ENCODE measurements around the gene KBTBD7. TPM values are rescaled to one million over a fixed set of nuclear protein-coding genes. Genes with fewer than 3 reads are reported as not detected.

KBTBD7 gene
- total RNA-seq, 2 experiments from 2014 or later, result 3.6 to 4.1 TPM

DNA sequence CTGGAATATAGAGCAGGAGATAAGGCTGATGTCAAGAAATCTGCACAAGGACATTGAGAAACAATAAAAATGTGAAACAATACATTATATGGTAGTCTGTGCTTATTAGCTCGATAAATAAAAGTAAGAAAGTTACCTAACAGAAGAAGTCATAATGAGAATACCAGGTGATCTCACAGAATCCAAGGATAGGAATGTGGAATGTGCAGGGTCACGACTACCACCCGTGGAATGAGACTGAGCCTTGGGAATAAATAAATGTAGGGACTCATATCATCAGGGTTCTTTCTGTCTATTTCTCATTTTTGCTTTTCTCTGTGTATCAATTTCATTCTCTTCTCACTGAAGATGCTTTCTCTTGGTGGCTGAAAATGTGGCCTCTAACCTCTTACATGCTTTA is 26.0 kb upstream of the KBTBD7 start:
- no peak for DNase-seq
- Mint-ChIP-seq H3K27me3 (no peaks in the 10 kb centered on the region), H3K4me1 (ENCODE audit: low read depth) (no peaks in the 10 kb centered on the region), H3K27ac (no peak overlapping the region), H3K36me3 (peaks cover 1% of the 10 kb centered on the region), H3K9me3 (no peaks in the 10 kb centered on the region), H3K4me3 (no peak overlapping the region)
- POLR2A ChIA-PET, result interaction anchor here (0.7 kb wide), 1 partner anchor 408 kb away, joined by 5 read pairs; no protein-coding TSS in a partner anchor
- CTCF ChIA-PET, result interaction anchor here (0.6 to 5.0 kb wide), 4 partner anchors 64 to 166 kb away, joined by 3 to 36 read pairs (median 4); no protein-coding TSS in a partner anchor
- intact Hi-C loops (cut with micrococcal nuclease), result no loop called here

DNA sequence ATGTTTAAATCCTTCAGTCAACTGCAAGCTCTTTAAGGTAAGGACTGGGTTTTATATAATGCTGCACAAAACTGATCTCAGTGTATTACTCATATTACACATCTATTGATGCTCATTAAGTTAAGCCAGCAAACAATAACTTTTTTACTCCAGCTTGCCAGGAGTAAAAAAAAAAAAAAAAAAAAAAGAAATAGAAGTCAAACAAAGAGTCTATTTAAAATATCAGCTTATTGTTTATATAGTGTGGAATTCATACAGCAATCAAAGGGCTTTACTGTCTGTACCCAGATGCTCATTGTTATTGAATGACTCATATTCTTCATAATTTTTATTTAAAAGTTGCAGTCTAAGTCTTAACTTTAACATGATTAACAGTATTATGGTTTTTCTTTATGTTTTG is 21.8 kb upstream of the KBTBD7 start:
- no peaks in the 10 kb centered on the region for H3K27me3 Mint-ChIP-seq
- intact Hi-C loops (cut with micrococcal nuclease), result no loop called here
- CTCF ChIA-PET, result interaction anchor here (1.3 kb wide), 1 partner anchor 12 kb away, joined by 3 read pairs; no protein-coding TSS in a partner anchor
- H3K27ac Mint-ChIP-seq, result no peak overlapping the region
- peaks cover 6% of the 10 kb centered on the region for H3K36me3 Mint-ChIP-seq
- POLR2A ChIA-PET, result no interaction called here
- no peak overlapping the region for H3K4me3 Mint-ChIP-seq
- peaks cover 8% of the 10 kb centered on the region for H3K9me3 Mint-ChIP-seq
- no peaks in the 10 kb centered on the region for H3K4me1 Mint-ChIP-seq (ENCODE audit: low read depth)
- no peak for DNase-seq

DNA sequence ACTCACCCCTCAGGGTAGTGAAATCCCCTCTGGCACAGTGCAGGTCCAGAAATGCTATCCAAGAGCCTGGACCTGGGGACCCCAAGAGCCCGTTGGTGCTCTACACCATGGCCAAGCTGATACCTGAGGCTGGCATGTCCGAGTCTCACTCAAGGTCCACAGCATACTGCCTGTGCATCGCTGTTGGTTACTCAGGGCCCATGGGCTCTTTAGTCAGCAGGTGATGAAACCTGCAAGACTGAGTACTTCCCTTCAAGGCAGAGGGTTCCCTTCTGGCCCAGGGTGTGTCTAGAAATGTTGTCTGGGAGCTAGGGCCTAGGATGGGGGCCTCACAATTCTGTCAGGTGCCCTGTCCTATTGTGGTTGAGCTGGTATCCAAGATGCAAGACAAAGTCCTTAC is 19.6 kb upstream of the KBTBD7 start:
- POLR2A ChIA-PET, result no interaction called here
- Mint-ChIP-seq H3K4me1 (ENCODE audit: low read depth) (no peaks in the 10 kb centered on the region), H3K27me3 (no peaks in the 10 kb centered on the region), H3K4me3 (no peak overlapping the region), H3K27ac (no peak overlapping the region), H3K36me3 (peaks cover 7% of the 10 kb centered on the region), H3K9me3 (peaks cover 23% of the 10 kb centered on the region)
- intact Hi-C loops (cut with micrococcal nuclease), result no loop called here
- DNase-seq, result no peak
- CTCF ChIA-PET, result no interaction called here

DNA sequence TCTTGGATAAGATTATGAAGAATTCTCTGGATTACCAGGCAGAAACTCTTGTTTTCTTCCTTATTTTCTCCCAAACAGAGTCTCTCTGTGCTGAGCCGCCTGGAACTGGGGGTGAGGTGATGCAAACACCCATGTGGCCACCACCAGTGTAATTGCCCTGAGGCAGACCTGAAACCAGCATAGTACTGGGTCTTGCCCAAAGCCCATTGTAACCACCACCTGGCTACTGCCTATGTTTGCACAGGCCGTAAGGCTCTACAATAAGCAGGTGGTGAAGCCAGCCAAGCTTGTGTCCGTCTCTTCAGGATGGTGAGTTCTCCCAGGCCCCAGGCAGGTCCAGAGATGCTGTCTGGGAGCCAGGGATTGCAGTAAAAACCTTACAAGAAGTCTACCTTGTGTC is 18.9 kb upstream of the KBTBD7 start:
- CTCF ChIA-PET, result no interaction called here
- peaks cover 7% of the 10 kb centered on the region for H3K36me3 Mint-ChIP-seq
- intact Hi-C loops (cut with micrococcal nuclease), result no loop called here
- POLR2A ChIA-PET, result no interaction called here
- no peak overlapping the region for H3K4me3 Mint-ChIP-seq
- H3K27ac Mint-ChIP-seq, result no peak overlapping the region
- peaks cover 26% of the 10 kb centered on the region for H3K9me3 Mint-ChIP-seq
- DNase-seq, result no peak
- no peaks in the 10 kb centered on the region for H3K27me3 Mint-ChIP-seq
- H3K4me1 Mint-ChIP-seq (ENCODE audit: low read depth), result no peaks in the 10 kb centered on the region

DNA sequence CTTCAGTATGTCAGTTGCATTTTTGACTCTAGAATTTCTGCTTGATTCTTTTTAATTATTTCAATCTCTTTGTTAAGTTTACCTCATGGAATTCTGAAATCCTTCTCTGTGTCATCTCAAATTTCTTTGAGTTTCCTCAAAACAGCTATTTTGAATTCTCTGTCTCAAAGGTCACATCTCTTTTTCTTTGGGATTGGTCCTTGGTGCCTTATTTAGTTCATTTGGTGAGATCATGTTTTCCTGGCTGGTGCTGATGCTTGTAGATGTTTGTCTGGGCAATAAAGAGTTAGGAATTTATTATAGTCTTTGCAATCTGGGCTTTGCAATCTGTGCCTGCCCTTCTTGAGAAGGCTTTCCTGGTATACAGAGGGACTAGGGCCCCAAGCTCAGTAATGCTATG is 18.5 kb upstream of the KBTBD7 start:
- Mint-ChIP-seq H3K9me3 (peaks cover 29% of the 10 kb centered on the region), H3K4me1 (ENCODE audit: low read depth) (no peaks in the 10 kb centered on the region), H3K27ac (no peak overlapping the region), H3K36me3 (peaks cover 7% of the 10 kb centered on the region), H3K4me3 (no peak overlapping the region), H3K27me3 (no peaks in the 10 kb centered on the region)
- intact Hi-C loops (cut with micrococcal nuclease), result no loop called here
- POLR2A ChIA-PET, result no interaction called here
- DNase-seq, result no peak
- CTCF ChIA-PET, result no interaction called here

DNA sequence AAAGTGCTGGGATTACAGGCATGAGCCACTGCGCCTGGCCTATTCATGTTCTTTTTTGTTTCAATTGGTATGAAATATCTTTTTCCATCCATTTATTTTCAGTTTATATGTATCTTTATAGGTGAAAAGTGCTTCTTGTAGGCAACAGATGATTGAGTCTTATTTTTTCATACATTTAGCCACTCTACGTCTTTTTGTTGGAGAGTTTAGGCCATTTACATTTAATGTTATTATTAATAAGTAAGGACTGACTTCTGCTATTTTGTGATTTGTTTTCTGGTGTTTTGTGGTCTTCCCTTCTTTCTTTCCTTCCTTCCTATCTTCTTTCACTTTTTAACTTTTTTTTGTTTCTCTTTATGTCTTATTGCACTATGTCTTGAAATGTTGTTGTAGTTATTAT is 16.7 kb upstream of the KBTBD7 start:
- H3K27ac Mint-ChIP-seq, result no peak overlapping the region
- no peak for DNase-seq
- peaks cover 7% of the 10 kb centered on the region for H3K36me3 Mint-ChIP-seq
- CTCF ChIA-PET, result interaction anchor here (1.4 kb wide), 1 partner anchor 16 kb away, joined by 3 read pairs; no protein-coding TSS in a partner anchor
- no peak overlapping the region for H3K4me3 Mint-ChIP-seq
- H3K27me3 Mint-ChIP-seq, result no peaks in the 10 kb centered on the region
- no peaks in the 10 kb centered on the region for H3K4me1 Mint-ChIP-seq (ENCODE audit: low read depth)
- intact Hi-C loops (cut with micrococcal nuclease), result no loop called here
- peaks cover 32% of the 10 kb centered on the region for H3K9me3 Mint-ChIP-seq
- POLR2A ChIA-PET, result no interaction called here

DNA sequence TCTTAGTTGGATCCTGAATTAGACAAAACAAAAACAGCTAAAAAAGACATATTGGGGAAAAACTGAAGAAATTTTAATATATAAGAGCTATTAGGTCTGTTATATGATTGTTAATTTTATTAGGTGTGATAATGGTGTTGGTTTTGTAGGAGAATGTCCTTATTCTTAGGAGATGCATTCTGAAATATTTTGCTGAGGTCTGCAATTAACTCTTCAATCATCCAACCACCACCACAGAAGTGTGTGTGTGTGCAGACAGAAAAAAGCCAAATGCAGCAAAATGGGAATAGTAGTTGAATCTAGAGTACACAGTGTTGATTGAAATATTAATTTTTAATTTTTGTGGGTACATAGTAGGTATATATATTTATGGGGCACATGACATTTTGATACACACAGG is 12.1 kb upstream of the KBTBD7 start:
- Mint-ChIP-seq H3K9me3 (peaks cover 27% of the 10 kb centered on the region), H3K27me3 (no peaks in the 10 kb centered on the region), H3K27ac (no peak overlapping the region), H3K4me1 (ENCODE audit: low read depth) (no peaks in the 10 kb centered on the region), H3K36me3 (peaks cover 3% of the 10 kb centered on the region), H3K4me3 (no peak overlapping the region)
- intact Hi-C loops (cut with micrococcal nuclease), result no loop called here
- ChIA-PET POLR2A (no interaction called here), CTCF (interaction anchor here (0.6 kb wide), 1 partner anchor 48 kb away, joined by 3 read pairs; no protein-coding TSS in a partner anchor)
- DNase-seq, result no peak

DNA sequence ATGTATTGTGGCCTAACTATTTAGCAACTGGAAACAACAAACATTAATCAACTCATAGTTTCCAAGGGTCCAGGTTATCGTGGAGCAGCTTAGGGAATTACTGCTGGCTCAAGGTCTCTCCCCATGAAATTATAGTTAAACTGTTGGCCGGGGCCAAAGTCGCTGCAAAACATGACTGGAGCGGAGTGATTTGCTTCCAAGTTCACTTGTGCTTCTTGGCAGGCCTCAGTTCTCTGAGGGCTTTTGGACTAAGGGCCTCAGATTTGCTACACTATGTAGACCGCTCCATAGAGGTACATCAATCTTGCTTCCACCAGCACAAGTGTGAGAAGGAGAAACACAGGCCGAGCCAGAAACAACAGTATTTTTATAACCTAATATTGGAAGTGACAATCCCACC is 9.4 kb upstream of the KBTBD7 start:
- DNase-seq, result no peak
- ChIA-PET POLR2A (no interaction called here), CTCF (interaction anchor here (0.6 kb wide), 1 partner anchor 1386 kb away, joined by 3 read pairs; no protein-coding TSS in a partner anchor)
- Mint-ChIP-seq H3K9me3 (peaks cover 8% of the 10 kb centered on the region), H3K36me3 (no peaks in the 10 kb centered on the region), H3K4me3 (no peak overlapping the region), H3K4me1 (ENCODE audit: low read depth) (peaks cover 9% of the 10 kb centered on the region), H3K27me3 (no peaks in the 10 kb centered on the region), H3K27ac (no peak overlapping the region)
- intact Hi-C loops (cut with micrococcal nuclease), result no loop called here

DNA sequence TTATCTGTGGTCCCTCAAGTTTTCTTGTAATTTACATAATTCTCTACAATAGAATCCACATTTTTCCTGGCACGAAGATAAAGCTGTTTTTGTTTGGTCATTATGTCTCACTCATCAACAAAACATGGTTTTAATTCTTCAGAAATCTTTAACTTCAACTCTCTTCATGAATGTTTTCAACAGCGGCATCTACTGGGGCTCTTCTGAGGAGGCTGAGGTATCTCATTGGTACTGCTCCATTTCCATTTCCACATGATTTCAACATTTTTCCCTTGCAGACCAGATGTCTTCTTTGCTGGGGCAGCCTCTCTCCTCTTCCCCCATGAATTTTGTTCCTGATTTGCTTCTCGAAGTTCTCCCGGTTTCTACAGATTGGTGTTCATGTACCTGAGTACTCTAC is 5.8 kb upstream of the KBTBD7 start:
- intact Hi-C loops (cut with micrococcal nuclease), result no loop called here
- Mint-ChIP-seq H3K36me3 (no peaks in the 10 kb centered on the region), H3K4me1 (ENCODE audit: low read depth) (peaks cover 13% of the 10 kb centered on the region), H3K27ac (no peak overlapping the region), H3K9me3 (no peaks in the 10 kb centered on the region), H3K4me3 (no peak overlapping the region), H3K27me3 (no peaks in the 10 kb centered on the region)
- ChIA-PET CTCF (no interaction called here), POLR2A (no interaction called here)
- no peak for DNase-seq

DNA sequence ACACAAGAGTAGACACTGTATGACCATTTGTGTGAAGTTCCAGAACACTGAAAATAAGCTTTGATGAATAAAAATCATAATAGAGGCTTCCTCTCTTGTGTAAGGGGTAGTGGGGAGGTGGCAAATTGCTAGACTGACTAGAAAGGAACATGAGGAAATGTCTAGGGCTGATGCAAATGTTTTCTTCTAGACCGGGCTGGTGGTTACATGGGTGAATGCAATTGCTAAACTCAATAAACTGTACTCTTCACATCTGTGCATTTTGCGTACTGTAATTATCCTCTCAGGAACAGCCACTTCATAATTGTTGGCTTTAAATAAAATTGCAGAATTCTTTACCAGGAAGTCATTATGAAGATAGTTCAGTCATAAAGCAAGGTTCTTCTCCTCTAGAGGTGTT is 5.2 kb upstream of the KBTBD7 start:
- CTCF ChIA-PET, result no interaction called here
- Mint-ChIP-seq H3K9me3 (no peaks in the 10 kb centered on the region), H3K4me3 (no peak overlapping the region), H3K36me3 (no peaks in the 10 kb centered on the region), H3K27ac (no peak overlapping the region), H3K4me1 (ENCODE audit: low read depth) (peaks cover 15% of the 10 kb centered on the region), H3K27me3 (no peaks in the 10 kb centered on the region)
- POLR2A ChIA-PET, result no interaction called here
- intact Hi-C loops (cut with micrococcal nuclease), result no loop called here
- no peak for DNase-seq

DNA sequence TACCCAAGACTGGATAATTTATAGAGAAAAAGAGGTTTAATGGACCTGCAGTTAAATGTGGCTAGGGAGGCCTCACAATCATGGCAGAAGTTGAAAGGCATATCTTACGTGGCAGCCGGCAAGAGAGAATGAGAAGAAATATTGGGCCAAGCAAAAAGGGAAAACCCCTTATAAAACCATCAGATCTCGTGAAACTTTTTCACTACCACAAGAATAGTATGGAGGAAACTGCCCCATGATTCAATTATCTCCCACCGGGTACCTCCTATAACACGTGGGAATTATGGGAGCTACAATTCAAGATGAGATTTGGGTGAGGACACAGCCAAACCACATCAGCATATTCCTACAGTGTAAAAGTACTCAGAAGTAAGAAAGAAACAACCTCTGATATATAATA is 4.7 kb upstream of the KBTBD7 start:
- POLR2A ChIA-PET, result no interaction called here

DNA sequence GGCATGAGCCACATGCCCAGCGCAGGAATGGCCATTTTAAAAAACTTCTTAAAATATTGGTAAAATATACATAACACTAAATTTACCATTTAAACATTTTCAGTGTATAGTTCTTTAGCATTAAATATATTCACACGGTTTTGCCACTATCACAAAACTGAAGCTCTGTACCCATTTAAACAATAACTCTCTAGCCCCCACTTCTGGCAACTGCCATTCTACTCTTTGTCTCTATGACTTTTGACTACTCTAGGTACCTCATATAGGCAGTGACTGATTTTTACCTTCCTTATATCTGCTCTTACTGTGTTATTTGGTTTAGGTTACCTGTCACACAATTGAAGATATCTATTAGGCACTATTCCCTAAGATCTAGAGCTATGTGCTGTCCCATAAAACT is 2.3 kb upstream of the KBTBD7 start:
- Mint-ChIP-seq H3K9me3 (no peaks in the 10 kb centered on the region), H3K27ac (no peak overlapping the region), H3K4me3 (no peak overlapping the region), H3K27me3 (no peaks in the 10 kb centered on the region), H3K4me1 (ENCODE audit: low read depth) (peaks cover 37% of the 10 kb centered on the region), H3K36me3 (peaks cover 2% of the 10 kb centered on the region)
- ChIA-PET CTCF (interaction anchor here (0.8 to 2.3 kb wide), 4 partner anchors 26 to 142 kb away, joined by 3 to 8 read pairs (median 4); no protein-coding TSS in a partner anchor), POLR2A (no interaction called here)
- intact Hi-C loops (cut with micrococcal nuclease), result no loop called here
- no peak for DNase-seq

More for the DNA sequence above, 4.7 kb upstream of the KBTBD7 start:
- peaks cover 17% of the 10 kb centered on the region for H3K4me1 Mint-ChIP-seq (ENCODE audit: low read depth)
- intact Hi-C loops (cut with micrococcal nuclease), result no loop called here
- H3K9me3 Mint-ChIP-seq, result no peaks in the 10 kb centered on the region
- H3K4me3 Mint-ChIP-seq, result no peak overlapping the region
- CTCF ChIA-PET, result interaction anchor here (1.1 to 1.4 kb wide), 2 partner anchors 22 to 179 kb away, joined by 3 to 4 read pairs; no protein-coding TSS in a partner anchor
- no peaks in the 10 kb centered on the region for H3K27me3 Mint-ChIP-seq
- peaks cover 1% of the 10 kb centered on the region for H3K36me3 Mint-ChIP-seq
- H3K27ac Mint-ChIP-seq, result no peak overlapping the region
- no peak for DNase-seq

DNA sequence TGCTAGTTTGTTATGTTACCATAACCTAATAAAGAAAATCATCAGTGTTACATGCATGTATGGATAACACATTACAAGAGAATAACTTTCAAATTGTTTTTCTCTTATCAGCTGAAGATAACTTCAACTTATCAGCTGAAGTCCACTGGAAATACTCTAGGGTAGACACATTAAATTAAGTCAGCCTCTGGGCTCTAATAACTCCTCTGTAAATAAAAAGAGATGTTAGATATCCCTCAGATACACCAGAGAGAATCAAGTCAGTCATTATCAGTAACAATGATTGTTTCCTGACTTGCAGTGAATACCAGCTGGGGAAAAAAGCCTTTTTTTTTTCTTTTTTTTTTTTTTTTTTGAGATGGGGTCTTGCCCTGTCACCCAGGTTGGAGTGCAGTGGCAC is 1.6 kb upstream of the KBTBD7 start:
- H3K9me3 Mint-ChIP-seq, result no peaks in the 10 kb centered on the region
- intact Hi-C loops (cut with micrococcal nuclease), result no loop called here
- no peaks in the 10 kb centered on the region for H3K27me3 Mint-ChIP-seq
- ChIA-PET POLR2A (no interaction called here), CTCF (interaction anchor here (0.8 to 2.3 kb wide), 3 partner anchors 26 to 142 kb away, joined by 3 to 8 read pairs (median 6); no protein-coding TSS in a partner anchor)
- peaks cover 3% of the 10 kb centered on the region for H3K36me3 Mint-ChIP-seq
- no peak for DNase-seq
- H3K4me3 Mint-ChIP-seq, result no peak overlapping the region
- peaks cover 39% of the 10 kb centered on the region for H3K4me1 Mint-ChIP-seq (ENCODE audit: low read depth)
- no peak overlapping the region for H3K27ac Mint-ChIP-seq

Measured in activated CD4-positive, alpha-beta memory T cell treated with anti-CD3 and anti-CD28 coated beads for 36 hours (primary cell).